Uterus (tissue), 4 donors: Measurements from ENCODE around the gene EPS15. TPM values are rescaled to one million over a fixed set of nuclear protein-coding genes. Genes with fewer than 3 reads are reported as not detected.
A peak's percentile ranks its signal among the peaks of the same experiment; 100 is the strongest.
"Not testable (repeated sequence)": the region's sequence is repeated elsewhere in the genome, so short reads cannot be mapped to it uniquely, and the experiment has no call there.

Experiments used
- DNase-seq, 2 donors: peaks; one replicate each; pipeline ENCODE4 v3.0.0-alpha.2; 2019 to 2020
- H3K27ac ChIP-seq, 2 donors: fragments of 200-600 bp; sonication (generic); 1 replicate in 1 of 2; 2 replicates in 1 of 2; pipeline ENCODE4 v1.5.1; 2016 to 2018
- H3K27me3 ChIP-seq, 2 donors: fragments of 200-600 bp; sonication (generic); one replicate each; pipeline ENCODE4 v1.5.1; 2018 to 2019; ENCODE audit warnings: control low read depth in 1 of 2
- H3K36me3 ChIP-seq, 2 donors: fragments of 200-600 bp; sonication (generic); one replicate each; pipeline ENCODE4 v1.5.1; 2019; ENCODE audit warnings: control low read depth in 1 of 2
- H3K4me1 ChIP-seq, 2 donors: fragments of 200-600 bp; sonication (generic); one replicate each; pipeline ENCODE4 v1.5.1; 2018 to 2019; ENCODE audit warnings: control low read depth in 1 of 2
- H3K4me3 ChIP-seq, 2 donors: fragments of 200-600 bp; sonication (generic); 1 replicate in 1 of 2; 2 replicates in 1 of 2; pipeline ENCODE4 v1.5.1; 2018 to 2019; ENCODE audit warnings: mild to moderate bottlenecking in 1 of 2
- H3K9me3 ChIP-seq, 2 donors: fragments of 200-600 bp; sonication (generic); one replicate each; pipeline ENCODE4 v1.5.1; 2019; ENCODE audit warnings: control low read depth in 1 of 2
- POLR2A ChIP-seq, 2 donors: fragments of 450-650 bp; IDR thresholded peaks; one replicate each; pipeline ENCODE4 v1.6.1; 2016; ENCODE audit warnings: antibody characterized with exemption in 2 of 2, mild to moderate bottlenecking in 1 of 2, moderate library complexity in 1 of 2
- intact Hi-C: fragments of 100-400 bp; cut with DNase I; formaldehyde crosslinking; loops from one replicate; pipeline ENCODE4 v1.15.1; 2023; ENCODE audit warnings: low total_unique reads
- total RNA-seq, 4 donors: library from RNA; depleted of rRNA in 3 of 4; stranded (reverse); fragments of >200 nt in 3 of 4; gene quantifications; one replicate each; pipeline versions ENCODE4 v1.1.0 to v1.2.4, GENCODE V29; 2014 to 2023
- TF ChIP-seq, protein P1 (sequence below), 4 experiments: fragments of 200-600 bp in 2 of 4; fragments of 450-650 bp in 2 of 4; sonication (generic) in 2 of 4; IDR thresholded peaks; one replicate each; pipeline ENCODE4 v1.5.1; 2016 to 2019; ENCODE audit warnings: antibody characterized with exemption in 4 of 4, mild to moderate bottlenecking in 2 of 4, moderate library complexity in 1 of 4
- donor health status: DM: yes; HTN: yes; CAD: no.

Gene EPS15
- total RNA-seq, 4 donors from 2014 or later, result 30.7 to 133 (median 81.1) TPM

DNA sequence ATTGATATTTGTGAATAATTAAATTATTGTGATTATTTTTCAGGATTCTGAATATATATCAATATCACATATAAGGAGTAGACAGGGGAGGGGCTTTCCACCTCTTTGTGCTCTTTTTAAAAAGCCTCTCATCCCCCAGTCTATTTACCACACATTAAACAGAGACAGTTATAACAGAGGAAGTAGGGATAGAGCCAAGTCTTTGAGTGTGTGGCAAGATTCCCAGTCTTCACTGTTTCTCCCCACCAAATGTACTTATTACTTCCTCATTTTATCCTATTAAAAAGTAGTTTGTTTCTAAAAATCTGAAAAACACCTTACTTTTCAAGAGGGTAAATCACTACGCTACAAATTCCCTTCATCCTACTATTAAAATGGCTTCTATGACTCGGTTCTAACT is 46.7 kb downstream of the EPS15 start:
- TF ChIP-seq POLR2A (IDR thresholded peaks at IDR 0.05), result no peak
- TF ChIP-seq, protein P1, sequence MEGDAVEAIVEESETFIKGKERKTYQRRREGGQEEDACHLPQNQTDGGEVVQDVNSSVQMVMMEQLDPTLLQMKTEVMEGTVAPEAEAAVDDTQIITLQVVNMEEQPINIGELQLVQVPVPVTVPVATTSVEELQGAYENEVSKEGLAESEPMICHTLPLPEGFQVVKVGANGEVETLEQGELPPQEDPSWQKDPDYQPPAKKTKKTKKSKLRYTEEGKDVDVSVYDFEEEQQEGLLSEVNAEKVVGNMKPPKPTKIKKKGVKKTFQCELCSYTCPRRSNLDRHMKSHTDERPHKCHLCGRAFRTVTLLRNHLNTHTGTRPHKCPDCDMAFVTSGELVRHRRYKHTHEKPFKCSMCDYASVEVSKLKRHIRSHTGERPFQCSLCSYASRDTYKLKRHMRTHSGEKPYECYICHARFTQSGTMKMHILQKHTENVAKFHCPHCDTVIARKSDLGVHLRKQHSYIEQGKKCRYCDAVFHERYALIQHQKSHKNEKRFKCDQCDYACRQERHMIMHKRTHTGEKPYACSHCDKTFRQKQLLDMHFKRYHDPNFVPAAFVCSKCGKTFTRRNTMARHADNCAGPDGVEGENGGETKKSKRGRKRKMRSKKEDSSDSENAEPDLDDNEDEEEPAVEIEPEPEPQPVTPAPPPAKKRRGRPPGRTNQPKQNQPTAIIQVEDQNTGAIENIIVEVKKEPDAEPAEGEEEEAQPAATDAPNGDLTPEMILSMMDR (IDR thresholded peaks at IDR 0.05), result no peak
- Histone ChIP-seq H3K27me3 (no peaks in the 10 kb centered on the region), H3K4me3 (no peak overlapping the region), H3K9me3 (no peaks in the 10 kb centered on the region), H3K4me1 (peaks cover 0 to 6% of the 10 kb centered on the region in 2 donors), H3K27ac (peak overlapping the region; percentile 14 to 53), H3K36me3 (no peaks in the 10 kb centered on the region)
- no peak for DNase-seq
- intact Hi-C loops, result no loop called here

DNA sequence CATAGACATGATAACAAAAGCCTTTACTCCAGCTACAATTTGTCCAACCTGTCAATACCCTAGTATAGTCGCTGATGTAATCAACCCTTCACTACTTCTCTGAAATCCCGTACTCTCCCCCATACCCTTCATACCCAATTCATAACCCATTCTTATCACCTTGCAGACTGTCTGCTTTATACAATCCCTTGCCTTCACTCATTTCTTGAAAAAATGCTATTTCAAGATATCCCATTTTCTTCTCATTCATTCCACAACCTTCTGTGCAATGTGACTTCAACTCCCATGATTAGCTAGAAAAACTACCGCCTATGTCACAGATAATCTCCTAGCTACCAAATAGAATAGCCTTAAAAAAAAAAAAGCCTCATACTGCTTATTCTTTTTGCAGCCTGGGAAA is 49.5 kb downstream of the EPS15 start:
- TF ChIP-seq, protein P1 (IDR thresholded peaks at IDR 0.05), result no peak
- no peak for TF ChIP-seq POLR2A (IDR thresholded peaks at IDR 0.05)
- Histone ChIP-seq H3K36me3 (no peaks in the 10 kb centered on the region), H3K9me3 (no peaks in the 10 kb centered on the region), H3K4me1 (peaks cover 0 to 6% of the 10 kb centered on the region in 2 donors), H3K27me3 (no peaks in the 10 kb centered on the region), H3K4me3 (no peak overlapping the region), H3K27ac (no peak overlapping the region)
- no peak for DNase-seq
- intact Hi-C loops, result no loop called here

DNA sequence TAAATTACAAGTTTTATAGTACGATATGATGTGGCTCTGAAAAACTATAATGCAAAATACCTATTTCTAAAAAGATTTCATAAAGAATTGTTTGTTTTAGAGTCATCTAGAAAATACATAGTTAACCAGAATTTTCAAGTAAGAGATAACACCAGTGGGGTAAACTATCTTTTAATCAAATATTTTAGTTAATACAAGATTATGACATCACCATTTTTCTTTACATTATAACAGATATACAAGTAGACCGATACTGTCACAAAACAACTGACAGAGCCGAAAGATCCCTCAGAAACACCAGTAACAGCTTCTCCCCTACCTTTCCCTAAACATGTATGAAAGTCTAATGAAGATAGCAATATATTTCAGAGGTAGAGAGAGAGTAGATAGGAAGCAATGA is 54.2 kb downstream of the EPS15 start:
- Histone ChIP-seq H3K27ac (no peak overlapping the region), H3K4me3 (no peak overlapping the region), H3K27me3 (no peaks in the 10 kb centered on the region), H3K36me3 (no peaks in the 10 kb centered on the region), H3K4me1 (no peaks in the 10 kb centered on the region), H3K9me3 (no peaks in the 10 kb centered on the region)
- no peak for DNase-seq
- intact Hi-C loops, result no loop called here
- TF ChIP-seq POLR2A (IDR thresholded peaks at IDR 0.05), result no peak
- TF ChIP-seq, protein P1 (IDR thresholded peaks at IDR 0.05), result no peak

DNA sequence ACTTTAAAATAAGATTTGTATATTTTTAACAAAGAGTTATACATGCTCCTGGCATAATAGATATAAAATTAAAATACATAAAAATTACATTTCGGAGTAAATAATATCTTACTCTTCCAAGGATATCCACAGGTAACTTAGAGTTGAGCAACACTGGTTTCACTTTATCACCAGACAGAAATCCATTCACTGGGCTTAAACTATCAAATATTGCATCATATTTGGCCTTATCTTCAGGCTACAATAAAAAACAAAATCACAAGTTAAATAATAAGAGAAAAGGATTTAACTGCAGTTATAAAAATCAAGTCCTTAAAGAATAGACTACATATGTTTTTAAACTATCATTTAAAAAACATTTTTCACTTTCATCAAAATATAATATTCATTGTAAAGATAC is 55.5 kb downstream of the EPS15 start:
- no peak overlapping the region for H3K4me3 ChIP-seq
- no peaks in the 10 kb centered on the region for H3K27me3 ChIP-seq
- H3K9me3 ChIP-seq, result no peaks in the 10 kb centered on the region
- no peak for TF ChIP-seq POLR2A (IDR thresholded peaks at IDR 0.05)
- TF ChIP-seq, protein P1 (IDR thresholded peaks at IDR 0.05), result no peak
- DNase-seq, result no peak
- intact Hi-C loops, result no loop called here
- H3K27ac ChIP-seq, result peak overlapping the region; percentile 25 to 32
- H3K4me1 ChIP-seq, result no peaks in the 10 kb centered on the region
- no peaks in the 10 kb centered on the region for H3K36me3 ChIP-seq

DNA sequence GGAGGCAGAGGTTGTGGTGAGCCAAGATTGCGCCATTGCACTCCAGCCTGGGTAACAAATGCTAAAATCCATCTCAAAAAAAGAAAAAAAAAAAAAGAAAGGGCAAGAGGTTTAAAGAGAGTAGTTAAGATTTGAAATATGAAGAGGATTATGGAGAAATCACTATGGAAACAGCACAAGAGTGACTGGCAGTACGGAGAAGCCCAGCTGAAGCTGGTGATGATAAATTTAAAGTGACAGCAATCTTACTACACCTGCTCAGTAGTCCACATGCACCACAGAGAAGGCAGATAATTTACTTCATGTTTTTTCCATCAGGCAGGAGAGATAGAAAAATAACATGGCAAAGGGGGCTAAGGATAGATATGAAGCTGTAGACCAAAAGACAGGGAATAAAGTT is 56.8 kb downstream of the EPS15 start:
- H3K27me3 ChIP-seq, H3K4me3 ChIP-seq, H3K4me1 ChIP-seq, H3K36me3 ChIP-seq, H3K9me3 ChIP-seq, DNase-seq, intact Hi-C loops, H3K27ac ChIP-seq: not testable (repeated sequence)

DNA sequence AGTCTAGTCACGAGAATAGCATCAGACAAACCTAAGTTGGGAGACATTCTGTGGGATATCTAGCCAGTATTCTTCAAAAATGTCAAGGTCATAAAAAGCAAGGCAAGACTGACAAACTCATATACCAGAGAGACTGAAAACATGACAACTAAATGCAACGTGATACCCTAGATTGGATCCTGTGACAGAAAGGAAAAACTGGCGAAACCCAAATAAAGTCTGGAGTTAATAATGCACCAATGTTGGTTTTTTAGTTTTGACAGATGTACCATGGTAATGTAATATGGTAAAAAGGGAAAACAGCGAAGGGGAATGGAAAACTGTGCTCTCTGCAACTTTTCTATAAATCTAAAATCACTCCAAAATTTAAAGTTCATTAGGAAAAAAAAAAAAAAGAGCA is 64.5 kb downstream of the EPS15 start:
- no peaks in the 10 kb centered on the region for H3K9me3 ChIP-seq
- H3K27ac ChIP-seq, result no peak overlapping the region
- no peaks in the 10 kb centered on the region for H3K4me1 ChIP-seq
- no peak overlapping the region for H3K4me3 ChIP-seq
- intact Hi-C loops, result no loop called here
- no peaks in the 10 kb centered on the region for H3K27me3 ChIP-seq
- H3K36me3 ChIP-seq, result no peaks in the 10 kb centered on the region
- DNase-seq, result no peak
- TF ChIP-seq, protein P1 (IDR thresholded peaks at IDR 0.05), result no peak
- no peak for TF ChIP-seq POLR2A (IDR thresholded peaks at IDR 0.05)
